ENCODE results near the gene STIM1.

STIM1 gene

DNA sequence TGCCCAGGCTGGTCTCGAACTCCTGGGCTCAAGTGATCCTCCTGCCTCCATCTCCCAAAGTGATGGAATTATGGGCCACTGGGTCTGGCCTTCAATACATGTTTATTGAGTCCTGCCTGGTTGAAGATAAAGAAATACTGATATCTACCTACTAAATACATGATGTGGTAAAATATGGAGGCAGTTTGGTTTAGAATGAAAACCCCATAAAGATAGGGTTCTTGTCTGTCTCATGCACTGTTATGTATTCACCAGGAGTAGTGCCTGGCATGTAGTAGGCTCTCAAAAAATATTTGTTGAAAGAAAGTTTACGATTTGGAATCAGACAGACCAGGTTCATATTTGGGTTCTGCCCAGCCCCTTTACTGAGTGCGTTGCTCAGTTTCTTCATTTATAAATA lies 21.1 kb downstream of the STIM1 start:
- Histone ChIP-seq H3K36me3 (ENCODE audit: insufficient read depth, low read length) (0 out of 2 replicates have a peak, but pooled peaks cover 2% of the 10 kb centered on the region), H3K4me2 (ENCODE audit: insufficient read depth, low read length) (no peak overlapping the region), H3K4me3 (ENCODE audit: low read depth in 1 of 2, low read length in 2 of 2) (no peak overlapping the region), H4K20me1 (ENCODE audit: insufficient read depth, low read length) (peaks cover 26% of the 10 kb centered on the region; the same call in 1 of the 2 replicates), H3K79me2 (ENCODE audit: insufficient read depth, low read length) (peaks cover 93% of the 10 kb centered on the region), H3K27me3 (ENCODE audit: insufficient read depth, low read length, poor library complexity) (no peaks in the 10 kb centered on the region), H3K27ac (ENCODE audit: low read length) (no peak overlapping the region), H2AFZ (ENCODE audit: low read depth, low read length) (no peak overlapping the region), H3K9me3 (ENCODE audit: insufficient read depth, low read length, severe bottlenecking) (no peaks in the 10 kb centered on the region), H3K9ac (ENCODE audit: low read depth, low read length) (no peak overlapping the region), H3K4me1 (ENCODE audit: insufficient read depth, low read length) (no peaks in the 10 kb centered on the region)
- TF ChIP-seq, protein P1, sequence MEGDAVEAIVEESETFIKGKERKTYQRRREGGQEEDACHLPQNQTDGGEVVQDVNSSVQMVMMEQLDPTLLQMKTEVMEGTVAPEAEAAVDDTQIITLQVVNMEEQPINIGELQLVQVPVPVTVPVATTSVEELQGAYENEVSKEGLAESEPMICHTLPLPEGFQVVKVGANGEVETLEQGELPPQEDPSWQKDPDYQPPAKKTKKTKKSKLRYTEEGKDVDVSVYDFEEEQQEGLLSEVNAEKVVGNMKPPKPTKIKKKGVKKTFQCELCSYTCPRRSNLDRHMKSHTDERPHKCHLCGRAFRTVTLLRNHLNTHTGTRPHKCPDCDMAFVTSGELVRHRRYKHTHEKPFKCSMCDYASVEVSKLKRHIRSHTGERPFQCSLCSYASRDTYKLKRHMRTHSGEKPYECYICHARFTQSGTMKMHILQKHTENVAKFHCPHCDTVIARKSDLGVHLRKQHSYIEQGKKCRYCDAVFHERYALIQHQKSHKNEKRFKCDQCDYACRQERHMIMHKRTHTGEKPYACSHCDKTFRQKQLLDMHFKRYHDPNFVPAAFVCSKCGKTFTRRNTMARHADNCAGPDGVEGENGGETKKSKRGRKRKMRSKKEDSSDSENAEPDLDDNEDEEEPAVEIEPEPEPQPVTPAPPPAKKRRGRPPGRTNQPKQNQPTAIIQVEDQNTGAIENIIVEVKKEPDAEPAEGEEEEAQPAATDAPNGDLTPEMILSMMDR (IDR thresholded peaks at IDR 0.05; ENCODE audit: borderline replicate concordance, extremely low read depth, low read length, poor library complexity, severe bottlenecking), result no peak
- no peak for TF ChIP-seq EZH2 (IDR thresholded peaks at IDR 0.05; ENCODE audit: borderline replicate concordance, low read depth, low read length, severe bottlenecking)
- ATAC-seq (ENCODE audit: insufficient read depth, low read depth), result no peak
- no peak for DNase-seq

DNA sequence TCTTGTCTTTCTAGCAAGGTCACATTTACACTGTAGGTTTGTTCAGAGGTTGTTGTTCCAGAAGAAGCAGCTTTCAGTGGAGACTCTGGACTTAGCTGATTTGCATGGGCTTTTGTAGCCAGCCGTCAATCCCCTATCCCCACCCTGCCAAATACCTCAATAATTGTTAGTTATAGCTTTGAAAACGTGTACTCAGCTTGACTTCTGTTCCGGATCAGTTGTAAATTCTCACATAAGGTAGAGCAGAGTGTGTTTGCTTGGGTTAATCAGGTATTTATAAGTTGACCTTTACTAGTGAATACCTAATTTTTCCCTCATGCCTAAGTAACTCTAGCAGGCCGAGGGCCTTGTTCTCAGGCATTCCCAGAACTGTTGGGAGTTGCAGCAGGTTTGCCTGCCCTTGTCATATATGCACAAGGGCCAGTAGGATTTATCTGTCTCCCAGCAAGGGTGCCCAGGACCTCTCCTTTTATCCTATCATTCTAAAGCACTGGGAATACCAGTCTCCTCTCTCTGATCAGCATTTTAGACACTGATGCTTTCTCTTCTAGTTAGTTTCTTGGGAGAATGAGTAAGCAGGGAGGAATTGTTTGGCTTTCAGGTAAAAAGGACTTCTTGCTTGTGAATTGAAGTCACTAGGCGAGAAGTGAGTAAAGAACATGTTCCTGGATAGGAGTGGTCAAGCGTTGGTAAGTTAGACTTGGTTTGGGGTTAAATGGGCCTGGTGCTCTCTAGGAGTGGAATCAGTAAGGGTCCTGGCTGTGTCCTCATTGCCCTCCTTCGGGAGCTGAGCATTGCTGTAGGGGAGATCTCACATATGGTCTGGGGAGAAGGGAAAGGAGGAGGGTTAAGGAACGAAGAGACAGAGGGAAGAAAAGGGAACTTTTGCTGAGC lies 22.1 kb downstream of the STIM1 start:
- TF ChIP-seq, protein P1 (IDR thresholded peaks at IDR 0.05; ENCODE audit: borderline replicate concordance, extremely low read depth, low read length, poor library complexity, severe bottlenecking), result no peak
- no peak for TF ChIP-seq EZH2 (IDR thresholded peaks at IDR 0.05; ENCODE audit: borderline replicate concordance, low read depth, low read length, severe bottlenecking)

DNA sequence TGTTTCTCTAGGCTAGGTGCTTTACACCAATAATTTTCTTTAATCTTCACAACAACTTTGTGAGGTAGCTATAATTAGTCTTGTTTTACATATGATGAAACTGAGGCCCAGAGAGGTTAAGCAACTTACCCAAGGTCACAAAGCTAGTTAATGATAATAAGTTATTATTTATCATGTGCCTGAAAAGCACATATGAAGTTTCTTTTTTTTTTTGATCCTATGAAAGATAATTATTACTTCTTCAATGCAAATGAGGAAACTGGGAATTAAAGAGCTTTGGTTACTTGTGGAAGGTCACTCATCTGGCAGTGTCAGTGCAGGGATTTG lies 22.8 kb downstream of the STIM1 start:
- ATAC-seq (ENCODE audit: insufficient read depth, low read depth) (no peak), DNase-seq (no peak)
- H3K9ac ChIP-seq (ENCODE audit: low read depth, low read length), result no peak overlapping the region
- no peaks in the 10 kb centered on the region for H3K9me3 ChIP-seq (ENCODE audit: insufficient read depth, low read length, severe bottlenecking)
- H3K27me3 ChIP-seq (ENCODE audit: insufficient read depth, low read length, poor library complexity), result no peaks in the 10 kb centered on the region
- H4K20me1 ChIP-seq (ENCODE audit: insufficient read depth, low read length), result peaks cover 26% of the 10 kb centered on the region; the same call in 1 of the 2 replicates
- TF ChIP-seq, protein P1 (IDR thresholded peaks at IDR 0.05; ENCODE audit: borderline replicate concordance, extremely low read depth, low read length, poor library complexity, severe bottlenecking), result no peak
- no peak for TF ChIP-seq EZH2 (IDR thresholded peaks at IDR 0.05; ENCODE audit: borderline replicate concordance, low read depth, low read length, severe bottlenecking)
- H3K4me1 ChIP-seq (ENCODE audit: insufficient read depth, low read length), result no peaks in the 10 kb centered on the region
- no peak overlapping the region for H2AFZ ChIP-seq (ENCODE audit: low read depth, low read length)
- H3K4me3 ChIP-seq (ENCODE audit: low read depth in 1 of 2, low read length in 2 of 2), result no peak overlapping the region
- H3K27ac ChIP-seq (ENCODE audit: low read length), result no peak overlapping the region
- no peaks in the 10 kb centered on the region for H3K36me3 ChIP-seq (ENCODE audit: insufficient read depth, low read length)
- peaks cover 94% of the 10 kb centered on the region for H3K79me2 ChIP-seq (ENCODE audit: insufficient read depth, low read length)
- H3K4me2 ChIP-seq (ENCODE audit: insufficient read depth, low read length), result no peak overlapping the region

More for the DNA sequence above, 22.1 kb downstream of the STIM1 start:
- H3K9me3 ChIP-seq (ENCODE audit: insufficient read depth, low read length, severe bottlenecking), result no peaks in the 10 kb centered on the region
- ATAC-seq (ENCODE audit: insufficient read depth, low read depth), result no peak
- no peak overlapping the region for H3K9ac ChIP-seq (ENCODE audit: low read depth, low read length)
- 0 out of 2 replicates have a peak, but pooled peaks cover 2% of the 10 kb centered on the region for H3K36me3 ChIP-seq (ENCODE audit: insufficient read depth, low read length)
- no peaks in the 10 kb centered on the region for H3K4me1 ChIP-seq (ENCODE audit: insufficient read depth, low read length)
- H3K4me3 ChIP-seq (ENCODE audit: low read depth in 1 of 2, low read length in 2 of 2), result no peak overlapping the region
- no peaks in the 10 kb centered on the region for H3K27me3 ChIP-seq (ENCODE audit: insufficient read depth, low read length, poor library complexity)
- H3K79me2 ChIP-seq (ENCODE audit: insufficient read depth, low read length), result peaks cover 93% of the 10 kb centered on the region
- no peak overlapping the region for H2AFZ ChIP-seq (ENCODE audit: low read depth, low read length)
- no peak overlapping the region for H3K4me2 ChIP-seq (ENCODE audit: insufficient read depth, low read length)
- DNase-seq, result no peak
- H4K20me1 ChIP-seq (ENCODE audit: insufficient read depth, low read length), result peaks cover 26% of the 10 kb centered on the region; the same call in 1 of the 2 replicates
- H3K27ac ChIP-seq (ENCODE audit: low read length), result no peak overlapping the region

Measured in DND-41 (cell line).